Activated naive CD4-positive, alpha-beta T cell treated with anti-CD3 and anti-CD28 coated beads for 36 hours (primary cell): ENCODE measurements around the gene NR5A2. TPM values are rescaled to one million over a fixed set of nuclear protein-coding genes. Genes with fewer than 3 reads are reported as not detected.
A peak's percentile ranks its signal among the peaks of the same experiment; 100 is the strongest.
"Not testable (repeated sequence)": the region's sequence is repeated elsewhere in the genome, so short reads cannot be mapped to it uniquely, and the experiment has no call there.

ENCODE experiments used
- CTCF ChIA-PET: fragments of 350-600 bp; sonication (Branson Sonifier 250); formaldehyde crosslinking; loops from one replicate; lab custom pipeline; 2021; ENCODE audit warnings: antibody characterized with exemption; lab: Charles Lee
- DNase-seq: peaks from one replicate; pipeline ENCODE4 v3.0.0-alpha.2; 2020
- H3K27ac Mint-ChIP-seq: one replicate; pipeline ENCODE4 v1.8.0; 2021; ENCODE audit warnings: mild to moderate bottlenecking, mixed read lengths
- H3K27me3 Mint-ChIP-seq: one replicate; pipeline ENCODE4 v1.8.0; 2021; ENCODE audit warnings: low read depth, mixed read lengths
- H3K36me3 Mint-ChIP-seq: one replicate; pipeline ENCODE4 v1.8.0; 2021; ENCODE audit warnings: low read depth, mixed read lengths
- H3K4me1 Mint-ChIP-seq: one replicate; pipeline ENCODE4 v1.8.0; 2021; ENCODE audit warnings: low read depth, mixed read lengths
- H3K4me3 Mint-ChIP-seq: one replicate; pipeline ENCODE4 v1.8.0; 2021; ENCODE audit warnings: mild to moderate bottlenecking, moderate library complexity, mixed read lengths
- H3K9me3 Mint-ChIP-seq: one replicate; pipeline ENCODE4 v1.8.0; 2021; ENCODE audit warnings: mixed read lengths
- intact Hi-C: fragments of 100-400 bp; cut with micrococcal nuclease; formaldehyde crosslinking; loops from one replicate; pipeline ENCODE4 v1.15.1; 2023
- total RNA-seq, 2 experiments: library from RNA; stranded (reverse); gene quantifications; one replicate each; pipeline ENCODE4 v1.2.3, GENCODE V29; 2021

The NR5A2 gene
- total RNA-seq, 2 experiments from 2014 or later, result not detected

- no peak for DNase-seq
- H3K27ac Mint-ChIP-seq, result no peak overlapping the region
- H3K36me3 Mint-ChIP-seq, result no peaks in the 10 kb centered on the region
- intact Hi-C loops, result no loop called here
- H3K4me1 Mint-ChIP-seq, result peaks cover 8% of the 10 kb centered on the region
- CTCF ChIA-PET, result no interaction called here
- peaks cover 3% of the 10 kb centered on the region for H3K27me3 Mint-ChIP-seq
- no peaks in the 10 kb centered on the region for H3K9me3 Mint-ChIP-seq
- H3K4me3 Mint-ChIP-seq, result no peak overlapping the region
Observed at GRCh38 chr1:200179781-200180160, 152.3 kb downstream of the NR5A2 start.

- Mint-ChIP-seq H3K36me3 (no peaks in the 10 kb centered on the region), H3K4me3 (no peak overlapping the region), H3K27ac (no peak overlapping the region), H3K4me1 (peaks cover 15% of the 10 kb centered on the region), H3K9me3 (peaks cover 2% of the 10 kb centered on the region), H3K27me3 (peaks cover 3% of the 10 kb centered on the region)
- intact Hi-C loops, result no loop called here
- DNase-seq, result no peak
- CTCF ChIA-PET, result interaction anchor here (1.0 kb wide), 1 partner anchor 313 kb away, joined by 3 read pairs; no protein-coding TSS in a partner anchor
Observed at GRCh38 chr1:200180821-200181220, 153.3 kb downstream of the NR5A2 start.

GRCh38 chr1:200181861-200182260 is 154.4 kb downstream of the NR5A2 start:
- peaks cover 15% of the 10 kb centered on the region for H3K4me1 Mint-ChIP-seq
- intact Hi-C loops, result no loop called here
- peaks cover 3% of the 10 kb centered on the region for H3K27me3 Mint-ChIP-seq
- peaks cover 8% of the 10 kb centered on the region for H3K9me3 Mint-ChIP-seq
- no peak overlapping the region for H3K4me3 Mint-ChIP-seq
- CTCF ChIA-PET, result interaction anchor here (1.0 kb wide), 1 partner anchor 154 kb away, joined by 3 read pairs; no protein-coding TSS in a partner anchor
- DNase-seq, result no peak
- H3K36me3 Mint-ChIP-seq, result peaks cover 1% of the 10 kb centered on the region
- no peak overlapping the region for H3K27ac Mint-ChIP-seq

GRCh38 chr1:200182701-200183100 is 155.2 kb downstream of the NR5A2 start:
- Mint-ChIP-seq H3K27ac (no peak overlapping the region), H3K27me3 (peaks cover 3% of the 10 kb centered on the region), H3K4me3 (no peak overlapping the region), H3K9me3 (peaks cover 10% of the 10 kb centered on the region), H3K36me3 (peaks cover 1% of the 10 kb centered on the region), H3K4me1 (peaks cover 15% of the 10 kb centered on the region)
- CTCF ChIA-PET, result no interaction called here
- intact Hi-C loops, result no loop called here
- no peak for DNase-seq

- Mint-ChIP-seq H3K27ac (no peak overlapping the region), H3K9me3 (peaks cover 10% of the 10 kb centered on the region), H3K36me3 (peaks cover 1% of the 10 kb centered on the region), H3K27me3 (peaks cover 3% of the 10 kb centered on the region), H3K4me3 (no peak overlapping the region), H3K4me1 (peaks cover 15% of the 10 kb centered on the region)
- intact Hi-C loops, result no loop called here
- no peak for DNase-seq
- CTCF ChIA-PET, result interaction anchor here (0.6 kb wide), 1 partner anchor 30 kb away, joined by 5 read pairs; no protein-coding TSS in a partner anchor
Observed at GRCh38 chr1:200183637-200184036, 156.1 kb downstream of the NR5A2 start.

GRCh38 chr1:200184196-200184595 is 156.7 kb downstream of the NR5A2 start:
- Mint-ChIP-seq H3K36me3 (peaks cover 1% of the 10 kb centered on the region), H3K27ac (no peak overlapping the region), H3K9me3 (peaks cover 10% of the 10 kb centered on the region), H3K4me3 (no peak overlapping the region), H3K4me1 (peaks cover 15% of the 10 kb centered on the region), H3K27me3 (peaks cover 3% of the 10 kb centered on the region)
- intact Hi-C loops, result no loop called here
- DNase-seq, result no peak
- CTCF ChIA-PET, result interaction anchor here (0.6 kb wide), 1 partner anchor 29 kb away, joined by 5 read pairs; no protein-coding TSS in a partner anchor

- peaks cover 15% of the 10 kb centered on the region for H3K4me1 Mint-ChIP-seq
Observed at GRCh38 chr1:200185191-200185590, 157.7 kb downstream of the NR5A2 start.

GRCh38 chr1:200187332-200187731 is 159.8 kb downstream of the NR5A2 start:
- H3K36me3 Mint-ChIP-seq, DNase-seq, H3K4me3 Mint-ChIP-seq, intact Hi-C loops, H3K27me3 Mint-ChIP-seq, CTCF ChIA-PET, H3K27ac Mint-ChIP-seq: not testable (repeated sequence)
- peaks cover 15% of the 10 kb centered on the region for H3K4me1 Mint-ChIP-seq
- peaks cover 12% of the 10 kb centered on the region for H3K9me3 Mint-ChIP-seq

More at GRCh38 chr1:200185191-200185590, 157.7 kb downstream of the NR5A2 start:
- intact Hi-C loops, H3K36me3 Mint-ChIP-seq, CTCF ChIA-PET, H3K27me3 Mint-ChIP-seq, H3K9me3 Mint-ChIP-seq, H3K4me3 Mint-ChIP-seq, DNase-seq, H3K27ac Mint-ChIP-seq: not testable (repeated sequence)

GRCh38 chr1:200191993-200192392 is 164.5 kb downstream of the NR5A2 start:
- H3K4me3 Mint-ChIP-seq, result no peak overlapping the region
- H3K27ac Mint-ChIP-seq, result no peak overlapping the region
- no peaks in the 10 kb centered on the region for H3K36me3 Mint-ChIP-seq
- intact Hi-C loops, result no loop called here
- no peaks in the 10 kb centered on the region for H3K4me1 Mint-ChIP-seq
- DNase-seq, result no peak
- no peaks in the 10 kb centered on the region for H3K27me3 Mint-ChIP-seq
- H3K9me3 Mint-ChIP-seq, result peaks cover 4% of the 10 kb centered on the region
- CTCF ChIA-PET, result no interaction called here

- no peak overlapping the region for H3K4me3 Mint-ChIP-seq
- intact Hi-C loops, result no loop called here
- H3K27ac Mint-ChIP-seq, result no peak overlapping the region
- peaks cover 2% of the 10 kb centered on the region for H3K9me3 Mint-ChIP-seq
- H3K4me1 Mint-ChIP-seq, result no peaks in the 10 kb centered on the region
- H3K27me3 Mint-ChIP-seq, result peaks cover 3% of the 10 kb centered on the region
- DNase-seq, result no peak
- H3K36me3 Mint-ChIP-seq, result no peaks in the 10 kb centered on the region
- CTCF ChIA-PET, result no interaction called here
Observed at GRCh38 chr1:200194477-200194876, 167.0 kb downstream of the NR5A2 start.

GRCh38 chr1:200198236-200198635 is 170.7 kb downstream of the NR5A2 start:
- peaks cover 3% of the 10 kb centered on the region for H3K27me3 Mint-ChIP-seq
- H3K36me3 Mint-ChIP-seq, result no peaks in the 10 kb centered on the region
- H3K27ac Mint-ChIP-seq, result no peak overlapping the region
- no peak for DNase-seq
- H3K9me3 Mint-ChIP-seq, result no peaks in the 10 kb centered on the region
- no peaks in the 10 kb centered on the region for H3K4me1 Mint-ChIP-seq
- H3K4me3 Mint-ChIP-seq, result no peak overlapping the region
- CTCF ChIA-PET, result interaction anchor here (0.5 to 0.6 kb wide), 2 partner anchors 13 to 60 kb away, joined by 3 to 4 read pairs; no protein-coding TSS in a partner anchor
- intact Hi-C loops, result no loop called here

- peaks cover 8% of the 10 kb centered on the region for H3K4me1 Mint-ChIP-seq
- H3K9me3 Mint-ChIP-seq, result no peaks in the 10 kb centered on the region
- intact Hi-C loops, result no loop called here
Observed at GRCh38 chr1:200205216-200205995, 177.9 kb downstream of the NR5A2 start.

GRCh38 chr1:200206340-200206739 is 178.8 kb downstream of the NR5A2 start:
- H3K4me1 Mint-ChIP-seq, result peaks cover 8% of the 10 kb centered on the region
- DNase-seq, result peak; percentile 22
- no peaks in the 10 kb centered on the region for H3K36me3 Mint-ChIP-seq
- CTCF ChIA-PET, result no interaction called here
- intact Hi-C loops, result loop anchor here (1.0 kb wide), 1 partner anchor 20 kb away; no protein-coding TSS in a partner anchor
- H3K9me3 Mint-ChIP-seq, result no peaks in the 10 kb centered on the region
- H3K27me3 Mint-ChIP-seq, result no peaks in the 10 kb centered on the region
- no peak overlapping the region for H3K4me3 Mint-ChIP-seq
- H3K27ac Mint-ChIP-seq, result no peak overlapping the region

More at GRCh38 chr1:200205216-200205995, 177.9 kb downstream of the NR5A2 start:
- H3K36me3 Mint-ChIP-seq, result no peaks in the 10 kb centered on the region
- DNase-seq, result no peak
- CTCF ChIA-PET, result no interaction called here
- H3K4me3 Mint-ChIP-seq, result no peak overlapping the region
- H3K27me3 Mint-ChIP-seq, result no peaks in the 10 kb centered on the region
- no peak overlapping the region for H3K27ac Mint-ChIP-seq
